Esophagus muscularis mucosa (tissue), 4 donors: ENCODE data around the gene CFAP74. TPM values are rescaled to one million over a fixed set of nuclear protein-coding genes. Genes with fewer than 3 reads are reported as not detected.

Experiments
- DNase-seq: peaks from one replicate; pipeline ENCODE4 v3.0.0-alpha.2; 2017; ENCODE audit errors: extremely low spot score
- H3K27ac ChIP-seq, 4 donors: fragments of 200-600 bp; sonication (generic); replicated peaks in 1 of 4; 1 replicate in 3 of 4; 2 replicates in 1 of 4; pipeline ENCODE4 v1.5.1; 2016 to 2019; ENCODE audit warnings: mild to moderate bottlenecking in 1 of 4
- H3K27me3 ChIP-seq, 4 donors: fragments of 200-600 bp; sonication (generic); one replicate each; pipeline versions ENCODE4 v1.5.1 to v1.6.0; 2016 to 2019
- H3K36me3 ChIP-seq, 4 donors: fragments of 200-600 bp; sonication (generic); one replicate each; pipeline ENCODE4 v1.5.1; 2016 to 2019
- H3K4me1 ChIP-seq, 4 donors: fragments of 200-600 bp; sonication (generic); one replicate each; pipeline ENCODE4 v1.5.1; 2016 to 2019
- H3K4me3 ChIP-seq, 4 donors: fragments of 200-600 bp; sonication (generic); 1 replicate in 2 of 4; 2 replicates in 2 of 4; pipeline ENCODE4 v1.5.1; 2016 to 2019; ENCODE audit warnings: mild to moderate bottlenecking in 4 of 4, moderate library complexity in 1 of 4
- H3K9me3 ChIP-seq, 4 donors: fragments of 200-600 bp; sonication (generic); 1 replicate in 3 of 4; 2 replicates in 1 of 4; pipeline ENCODE4 v1.5.1; 2016 to 2019
- CTCF ChIP-seq, 3 experiments: fragments of 200-600 bp in 2 of 3; fragments of 450-650 bp in 1 of 3; sonication (generic) in 2 of 3; IDR thresholded peaks; one replicate each; pipeline ENCODE4 v1.5.1; 2017 to 2019; ENCODE audit warnings: antibody characterized with exemption in 3 of 3, mild to moderate bottlenecking in 2 of 3, moderate library complexity in 1 of 3
- EP300 ChIP-seq: sonication (generic); formaldehyde crosslinking; IDR thresholded peaks from one replicate; pipeline ENCODE4 v1.6.1; 2017; ENCODE audit warnings: antibody characterized with exemption
- POLR2A ChIP-seq: fragments of 450-650 bp; IDR thresholded peaks from one replicate; pipeline ENCODE4 v1.6.1; 2017; ENCODE audit warnings: antibody characterized with exemption, moderate library complexity, mild to moderate bottlenecking, low read depth
- POLR2AphosphoS5 ChIP-seq, 2 donors: sonication (generic); formaldehyde crosslinking; IDR thresholded peaks; one replicate each; pipeline ENCODE4 v1.6.1; 2017; ENCODE audit warnings: antibody characterized with exemption in 2 of 2
- WGBS: methylation state at CpG from one replicate; pipeline ENCODE4 v1.1.5; 2018; 5-methylcytosine and 5-hydroxymethylcytosine counted together
- intact Hi-C: fragments of 100-400 bp; cut with DNase I; formaldehyde crosslinking; loops from one replicate; pipeline ENCODE4 v1.15.1; 2023
- total RNA-seq, 4 donors: library from RNA; depleted of rRNA; stranded (reverse); fragments of >200 nt; gene quantifications; one replicate each; pipeline versions ENCODE4 v1.1.0 to v1.2.1, GENCODE V29; 2016

The CFAP74 gene
- total RNA-seq, 4 donors from 2014 or later, result not detected

- WGBS, result 66% methylated on average over 12 of the region's 14 CpGs
- Histone ChIP-seq H3K4me1 (peaks cover 26 to 41% (median 34%) of the 10 kb centered on the region in 4 donors), H3K4me3 (no peak overlapping the region), H3K36me3 (no peaks in the 10 kb centered on the region), H3K9me3 (no peaks in the 10 kb centered on the region), H3K27me3 (peaks cover 0 to 22% (median 9%) of the 10 kb centered on the region in 4 donors), H3K27ac (no peak overlapping the region)
- intact Hi-C loops, result no loop called here
- TF ChIP-seq EP300 (no peak), POLR2A (no peak), CTCF (IDR thresholded peaks at IDR 0.05) (no peak), POLR2AphosphoS5 (IDR thresholded peaks at IDR 0.05) (no peak)
- no peak for DNase-seq
These were observed 107.9 kb downstream of the CFAP74 start for GRCh38 chr1:1895456-1896336.

- TF ChIP-seq EP300 (no peak), POLR2A (no peak), POLR2AphosphoS5 (IDR thresholded peaks at IDR 0.05) (no peak), CTCF (IDR thresholded peaks at IDR 0.05) (no peak)
- Histone ChIP-seq H3K4me1 (peaks cover 26 to 41% (median 34%) of the 10 kb centered on the region in 4 donors), H3K27me3 (peaks cover 0 to 22% (median 9%) of the 10 kb centered on the region in 4 donors), H3K36me3 (no peaks in the 10 kb centered on the region), H3K9me3 (no peaks in the 10 kb centered on the region), H3K4me3 (no peak overlapping the region), H3K27ac (no peak overlapping the region)
- WGBS, result 36% methylated on average over 9 of the region's 10 CpGs
- DNase-seq, result no peak
- intact Hi-C loops, result no loop called here
These were observed 108.5 kb downstream of the CFAP74 start for GRCh38 chr1:1895060-1895418.

GRCh38 chr1:1894354-1895059, 109.1 kb downstream of the CFAP74 start:
- H3K4me1 ChIP-seq, result peaks cover 26 to 41% (median 37%) of the 10 kb centered on the region in 4 donors
- no peak overlapping the region for H3K27ac ChIP-seq
- peaks cover 0 to 22% (median 9%) of the 10 kb centered on the region in 4 donors for H3K27me3 ChIP-seq
- H3K36me3 ChIP-seq, result no peaks in the 10 kb centered on the region
- intact Hi-C loops, result no loop called here
- DNase-seq, result no peak
- H3K4me3 ChIP-seq, result no peak overlapping the region
- 36% methylated on average over 10 of the region's 14 CpGs for WGBS
- H3K9me3 ChIP-seq, result no peaks in the 10 kb centered on the region
- TF ChIP-seq CTCF (IDR thresholded peaks at IDR 0.05) (no peak), POLR2A (no peak), POLR2AphosphoS5 (IDR thresholded peaks at IDR 0.05) (no peak), EP300 (no peak)

GRCh38 chr1:1893997-1894353, 109.6 kb downstream of the CFAP74 start:
- intact Hi-C loops, result no loop called here
- DNase-seq, result no peak
- Histone ChIP-seq H3K9me3 (no peaks in the 10 kb centered on the region), H3K27me3 (peaks cover 0 to 22% (median 9%) of the 10 kb centered on the region in 4 donors), H3K4me3 (no peak overlapping the region), H3K27ac (no peak overlapping the region), H3K4me1 (peaks cover 31 to 47% (median 42%) of the 10 kb centered on the region in 4 donors), H3K36me3 (no peaks in the 10 kb centered on the region)
- 80% methylated on average over 1 of the region's 2 CpGs for WGBS
- no peak for TF ChIP-seq POLR2A

GRCh38 chr1:1893291-1893985, 110.1 kb downstream of the CFAP74 start:
- Histone ChIP-seq H3K9me3 (no peaks in the 10 kb centered on the region), H3K27ac (no peak overlapping the region), H3K4me1 (peaks cover 37 to 52% (median 47%) of the 10 kb centered on the region in 4 donors), H3K27me3 (peaks cover 0 to 22% (median 9%) of the 10 kb centered on the region in 4 donors), H3K4me3 (no peak overlapping the region), H3K36me3 (no peaks in the 10 kb centered on the region)
- WGBS, result 90% methylated on average over 19 of the region's 19 CpGs
- no peak for TF ChIP-seq CTCF (IDR thresholded peaks at IDR 0.05)
- TF ChIP-seq EP300, result no peak
- TF ChIP-seq POLR2AphosphoS5 (IDR thresholded peaks at IDR 0.05), result no peak
- TF ChIP-seq POLR2A, result no peak
- no peak for DNase-seq
- intact Hi-C loops, result no loop called here
